Measurements from ENCODE around the gene PPP2R5E.
A peak's percentile ranks its signal among the peaks of the same experiment; 100 is the strongest.

The PPP2R5E gene

GRCh38 chr14:63517354-63517753, 25.8 kb downstream of the PPP2R5E start:
- DNase-seq (ENCODE audit: low spot score) = no peak

GRCh38 chr14:63515240-63515639, 27.9 kb downstream of the PPP2R5E start:
- DNase-seq (ENCODE audit: low spot score) = no peak

GRCh38 chr14:63513756-63514155, 29.4 kb downstream of the PPP2R5E start:
- DNase-seq (ENCODE audit: low spot score) = no peak

- DNase-seq (ENCODE audit: low spot score) = no peak
These were observed 30.3 kb downstream of the PPP2R5E start for GRCh38 chr14:63512861-63513260.

- no peak for DNase-seq (ENCODE audit: low spot score)
These were observed 32.6 kb downstream of the PPP2R5E start for GRCh38 chr14:63510538-63510937.

- no peak for DNase-seq (ENCODE audit: low spot score)
These were observed 35.1 kb downstream of the PPP2R5E start for GRCh38 chr14:63508033-63508432.

- DNase-seq (ENCODE audit: low spot score) = no peak
These were observed 38.5 kb downstream of the PPP2R5E start for GRCh38 chr14:63504648-63505047.

- no peak for DNase-seq (ENCODE audit: low spot score)
These were observed 41.7 kb downstream of the PPP2R5E start for GRCh38 chr14:63501429-63501828.

- peak; percentile 85 for DNase-seq (ENCODE audit: low spot score)
These were observed 43.4 kb downstream of the PPP2R5E start for GRCh38 chr14:63499701-63500250.

- DNase-seq (ENCODE audit: low spot score) = no peak
These were observed 46.3 kb downstream of the PPP2R5E start for GRCh38 chr14:63496837-63497400.

- no peak for DNase-seq (ENCODE audit: low spot score)
These were observed 49.9 kb downstream of the PPP2R5E start for GRCh38 chr14:63493246-63493645.

GRCh38 chr14:63492391-63492790, 50.8 kb downstream of the PPP2R5E start:
- peak; percentile 71 for DNase-seq (ENCODE audit: low spot score)

GRCh38 chr14:63487724-63488123, 55.5 kb downstream of the PPP2R5E start:
- DNase-seq (ENCODE audit: low spot score) = no peak

- no peak for DNase-seq (ENCODE audit: low spot score)
These were observed 56.4 kb downstream of the PPP2R5E start for GRCh38 chr14:63486738-63487137.

- DNase-seq (ENCODE audit: low spot score) = no peak
These were observed 59.9 kb downstream of the PPP2R5E start for GRCh38 chr14:63483315-63483714.

- no peak for DNase-seq (ENCODE audit: low spot score)
These were observed 62.6 kb downstream of the PPP2R5E start for GRCh38 chr14:63480599-63480998.

GRCh38 chr14:63478437-63478852, 64.7 kb downstream of the PPP2R5E start:
- no peak for DNase-seq (ENCODE audit: low spot score)

- peak; percentile 9 for DNase-seq (ENCODE audit: low spot score)
These were observed 65.2 kb downstream of the PPP2R5E start for GRCh38 chr14:63478010-63478409.

GRCh38 chr14:63477556-63477955, 65.6 kb downstream of the PPP2R5E start:
- DNase-seq (ENCODE audit: low spot score) = no peak

GRCh38 chr14:63475761-63476160, 67.4 kb downstream of the PPP2R5E start:
- DNase-seq (ENCODE audit: low spot score) = no peak

- DNase-seq (ENCODE audit: low spot score) = no peak
These were observed 68.3 kb downstream of the PPP2R5E start for GRCh38 chr14:63474844-63475243.

- DNase-seq (ENCODE audit: low spot score) = no peak
These were observed 69.1 kb downstream of the PPP2R5E start for GRCh38 chr14:63474111-63474510.

- peak; percentile 21 for DNase-seq (ENCODE audit: low spot score)
These were observed 70.0 kb downstream of the PPP2R5E start for GRCh38 chr14:63472986-63473788.

Measured in GM03348 (cell line).